GM18858 (cell line): ENCODE measurements around the gene RMDN2.

Source experiments
- ATAC-seq: cut with Tn5 transposase; IDR thresholded peaks from one replicate; pipeline ENCODE4 v1.9.1; 2021; ENCODE audit not compliant: unreplicated experiment

Gene RMDN2

GRCh38 chr2:37897511-37897910, 27.6 kb upstream of the RMDN2 start:
- ATAC-seq = no peak

GRCh38 chr2:37898448-37898847, 26.6 kb upstream of the RMDN2 start:
- no peak for ATAC-seq

GRCh38 chr2:37902991-37903390, 22.1 kb upstream of the RMDN2 start:
- ATAC-seq = no peak

- ATAC-seq = no peak
Observed at GRCh38 chr2:37904425-37904824, 20.7 kb upstream of the RMDN2 start.

- ATAC-seq = no peak
Observed at GRCh38 chr2:37904993-37905392, 20.1 kb upstream of the RMDN2 start.

- ATAC-seq = no peak
Observed at GRCh38 chr2:37906131-37906530, 19.0 kb upstream of the RMDN2 start.

- ATAC-seq = no peak
Observed at GRCh38 chr2:37907501-37908225, 17.4 kb upstream of the RMDN2 start.

GRCh38 chr2:37911296-37911873, 13.7 kb upstream of the RMDN2 start:
- ATAC-seq = no peak

- ATAC-seq = no peak
Observed at GRCh38 chr2:37912056-37912455, 13.0 kb upstream of the RMDN2 start.

GRCh38 chr2:37912616-37913015, 12.5 kb upstream of the RMDN2 start:
- ATAC-seq = no peak

- no peak for ATAC-seq
Observed at GRCh38 chr2:37914340-37914739, 10.7 kb upstream of the RMDN2 start.

- ATAC-seq = no peak
Observed at GRCh38 chr2:37915773-37916172, 9.3 kb upstream of the RMDN2 start.

- ATAC-seq = no peak
Observed at GRCh38 chr2:37916512-37917082, 8.5 kb upstream of the RMDN2 start.

- ATAC-seq = no peak
Observed at GRCh38 chr2:37917281-37918228, 7.5 kb upstream of the RMDN2 start.

- no peak for ATAC-seq
Observed at GRCh38 chr2:37918742-37919186, 6.3 kb upstream of the RMDN2 start.

- no peak for ATAC-seq
Observed at GRCh38 chr2:37919631-37920032, 5.5 kb upstream of the RMDN2 start.

GRCh38 chr2:37920570-37920969, 4.5 kb upstream of the RMDN2 start:
- no peak for ATAC-seq

- no peak for ATAC-seq
Observed at GRCh38 chr2:37921781-37922180, 3.3 kb upstream of the RMDN2 start.

- no peak for ATAC-seq
Observed at GRCh38 chr2:37923308-37924055, 1.6 kb upstream of the RMDN2 start.

GRCh38 chr2:37926635-37927034, 1.5 kb downstream of the RMDN2 start:
- ATAC-seq = no peak

GRCh38 chr2:37928377-37928776, 3.3 kb downstream of the RMDN2 start:
- no peak for ATAC-seq
